Calu3 (cell line): Measurements from ENCODE around the gene CXXC5. TPM values are rescaled to one million over a fixed set of nuclear protein-coding genes. Genes with fewer than 3 reads are reported as not detected.

Experiments
- BruUV-seq: library from RNA; stranded (reverse); fragments of 400-500 nt; replicated peaks from 2 replicates; lab custom pipeline; 2021; lab: Mats Ljungman, UMichigan
- CTCF ChIA-PET: fragments of 300-600 bp; sonication (Branson Sonifier 250); formaldehyde crosslinking; loops from one replicate; lab custom pipeline; 2022; ENCODE audit warnings: antibody characterized with exemption; lab: Charles Lee
- DNase-seq: peaks from one replicate; pipeline ENCODE4 v3.0.0; 2022
- H3K27ac Mint-ChIP-seq: one replicate; pipeline ENCODE4 v1.8.0; 2022; ENCODE audit warnings: mixed read lengths; ENCODE audit not compliant: unreplicated experiment
- H3K27me3 Mint-ChIP-seq: one replicate; pipeline ENCODE4 v1.8.0; 2022; ENCODE audit warnings: mixed read lengths; ENCODE audit not compliant: unreplicated experiment
- H3K36me3 Mint-ChIP-seq: one replicate; pipeline ENCODE4 v1.8.0; 2022; ENCODE audit warnings: mild to moderate bottlenecking, moderate library complexity, mixed read lengths; ENCODE audit not compliant: insufficient read depth, unreplicated experiment
- H3K4me1 Mint-ChIP-seq: one replicate; pipeline ENCODE4 v1.8.0; 2022; ENCODE audit warnings: mild to moderate bottlenecking, low read depth, mixed read lengths; ENCODE audit not compliant: unreplicated experiment
- H3K4me3 Mint-ChIP-seq: one replicate; pipeline ENCODE4 v1.8.0; 2022; ENCODE audit warnings: mild to moderate bottlenecking, low read depth, moderate library complexity, mixed read lengths; ENCODE audit not compliant: unreplicated experiment
- H3K9me3 Mint-ChIP-seq: one replicate; pipeline ENCODE4 v1.8.0; 2022; ENCODE audit warnings: low read depth, mixed read lengths; ENCODE audit not compliant: unreplicated experiment
- CTCF ChIP-seq: fragments of 200-600 bp; IDR thresholded peaks from one replicate; pipeline ENCODE4 v1.8.0; 2022; ENCODE audit warnings: antibody characterized with exemption; ENCODE audit not compliant: unreplicated experiment
- intact Hi-C: fragments of 100-400 bp; cut with micrococcal nuclease; formaldehyde crosslinking; loops from one replicate; pipeline ENCODE4 v1.10.0; 2022; ENCODE audit not compliant: unreplicated experiment
- total RNA-seq: library from RNA; stranded (reverse); gene quantifications from 2 replicates; pipeline ENCODE4 v1.2.3, GENCODE V29; 2022

CXXC5 gene
- total RNA-seq, 1 experiment from 2014 or later, result 69.1 TPM

- peak; percentile 92 for DNase-seq
- no peaks in the 10 kb centered on the region for H3K27me3 Mint-ChIP-seq
- CTCF ChIA-PET, result interaction anchor here (0.5 to 2.1 kb wide), 12 partner anchors 9 to 117 kb away, joined by 3 to 24 read pairs (median 6); partner anchors contain the start of gene CXXC5
- H3K36me3 Mint-ChIP-seq, result peaks cover 48% of the 10 kb centered on the region
- TF ChIP-seq CTCF, result no peak
- intact Hi-C loops, result no loop called here
- no peaks in the 10 kb centered on the region for H3K9me3 Mint-ChIP-seq
- no TSS peak for BruUV-seq
- peak overlapping the region; percentile 64 for H3K4me3 Mint-ChIP-seq
- H3K27ac Mint-ChIP-seq, result peak overlapping the region; percentile 80
- peaks cover 68% of the 10 kb centered on the region for H3K4me1 Mint-ChIP-seq
Observed at GRCh38 chr5:139660923-139661814, 13.0 kb downstream of the CXXC5 start.

- Mint-ChIP-seq H3K27me3 (no peaks in the 10 kb centered on the region), H3K4me3 (no peak overlapping the region), H3K9me3 (no peaks in the 10 kb centered on the region), H3K4me1 (peaks cover 67% of the 10 kb centered on the region), H3K36me3 (peaks cover 44% of the 10 kb centered on the region), H3K27ac (no peak overlapping the region)
- no TSS peak for BruUV-seq
- CTCF ChIA-PET, result interaction anchor here (0.6 kb wide), 1 partner anchor 58 kb away, joined by 3 read pairs; no protein-coding TSS in a partner anchor
- TF ChIP-seq CTCF, result no peak
- no peak for DNase-seq
- intact Hi-C loops, result no loop called here
Observed at GRCh38 chr5:139662617-139663016, 14.5 kb downstream of the CXXC5 start.

- peak overlapping the region; percentile 18 for H3K27ac Mint-ChIP-seq
Observed at GRCh38 chr5:139663207-139664085, 15.3 kb downstream of the CXXC5 start.

More at GRCh38 chr5:139663207-139664085, 15.3 kb downstream of the CXXC5 start:
- H3K4me1 Mint-ChIP-seq, result peaks cover 64% of the 10 kb centered on the region
- no peaks in the 10 kb centered on the region for H3K27me3 Mint-ChIP-seq
- no peak overlapping the region for H3K4me3 Mint-ChIP-seq
- BruUV-seq, result no TSS peak
- H3K9me3 Mint-ChIP-seq, result no peaks in the 10 kb centered on the region
- no peak for TF ChIP-seq CTCF
- CTCF ChIA-PET, result interaction anchor here (0.6 kb wide), 2 partner anchors 50 to 277 kb away, joined by 3 to 4 read pairs; no protein-coding TSS in a partner anchor
- no peak for DNase-seq
- peaks cover 44% of the 10 kb centered on the region for H3K36me3 Mint-ChIP-seq
- intact Hi-C loops, result no loop called here
